Neural crest cell (in vitro differentiated cells): Measurements from ENCODE around the gene SLAMF6. TPM values are rescaled to one million over a fixed set of nuclear protein-coding genes. Genes with fewer than 3 reads are reported as not detected.
"Not testable (repeated sequence)": the region's sequence is repeated elsewhere in the genome, so short reads cannot be mapped to it uniquely, and the experiment has no call there.

Source experiments
- DNase-seq: peaks from one replicate; pipeline ENCODE4 v3.0.0; 2021; ENCODE audit warnings: low read depth, mixed read lengths, low spot score
- H3K27ac Mint-ChIP-seq: one replicate; pipeline ENCODE4 v1.8.0; 2021; ENCODE audit warnings: mild to moderate bottlenecking, mixed read lengths; ENCODE audit not compliant: unreplicated experiment
- H3K27me3 Mint-ChIP-seq: 2 replicates; pipeline ENCODE4 v1.8.0; 2021; ENCODE audit warnings: low read depth, mild to moderate bottlenecking, mixed read lengths
- H3K36me3 Mint-ChIP-seq: 2 replicates; pipeline ENCODE4 v1.8.0; 2021; ENCODE audit warnings: low read depth, mild to moderate bottlenecking, mixed read lengths
- H3K4me1 Mint-ChIP-seq: 2 replicates; pipeline ENCODE4 v1.8.0; 2021; ENCODE audit warnings: mixed read lengths
- H3K4me3 Mint-ChIP-seq: one replicate; pipeline ENCODE4 v1.8.0; 2021; ENCODE audit warnings: mild to moderate bottlenecking, mixed read lengths
- H3K9me3 Mint-ChIP-seq: 2 replicates; pipeline ENCODE4 v1.8.0; 2021; ENCODE audit warnings: mixed read lengths
- total RNA-seq: library from RNA; stranded (reverse); gene quantifications from 2 replicates; pipeline ENCODE4 v1.2.1, GENCODE V29; 2021
- TF ChIP-seq, protein P1 (sequence below): fragments of 200-600 bp; sonication (generic); conservative IDR thresholded peaks from 2 replicates; pipeline ENCODE4 v1.5.0; 2021; ENCODE audit warnings: antibody characterized with exemption, mild to moderate bottlenecking

The SLAMF6 gene
- total RNA-seq, 1 donor from 2014 or later = not detected

DNA sequence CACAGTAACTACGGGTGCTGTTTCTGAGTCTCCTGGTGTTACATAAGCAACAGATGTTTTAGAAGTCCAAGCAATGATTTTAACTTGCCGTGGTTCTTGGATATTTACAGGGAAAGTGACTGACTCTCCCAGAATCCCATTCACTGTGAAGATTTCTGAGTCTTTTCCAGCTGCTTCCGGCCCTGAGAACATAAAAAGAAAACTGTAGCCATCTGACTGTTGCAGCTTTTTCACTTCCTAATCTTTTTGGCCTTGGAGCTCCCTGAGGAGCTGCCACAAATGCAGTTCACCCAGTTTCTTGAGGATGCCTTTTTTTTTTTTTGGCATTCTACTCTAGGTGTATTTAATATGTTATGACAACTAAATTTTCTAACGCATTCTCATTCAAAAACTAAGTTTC lies 42.5 kb upstream of the SLAMF6 start:
- TF ChIP-seq, protein P1, sequence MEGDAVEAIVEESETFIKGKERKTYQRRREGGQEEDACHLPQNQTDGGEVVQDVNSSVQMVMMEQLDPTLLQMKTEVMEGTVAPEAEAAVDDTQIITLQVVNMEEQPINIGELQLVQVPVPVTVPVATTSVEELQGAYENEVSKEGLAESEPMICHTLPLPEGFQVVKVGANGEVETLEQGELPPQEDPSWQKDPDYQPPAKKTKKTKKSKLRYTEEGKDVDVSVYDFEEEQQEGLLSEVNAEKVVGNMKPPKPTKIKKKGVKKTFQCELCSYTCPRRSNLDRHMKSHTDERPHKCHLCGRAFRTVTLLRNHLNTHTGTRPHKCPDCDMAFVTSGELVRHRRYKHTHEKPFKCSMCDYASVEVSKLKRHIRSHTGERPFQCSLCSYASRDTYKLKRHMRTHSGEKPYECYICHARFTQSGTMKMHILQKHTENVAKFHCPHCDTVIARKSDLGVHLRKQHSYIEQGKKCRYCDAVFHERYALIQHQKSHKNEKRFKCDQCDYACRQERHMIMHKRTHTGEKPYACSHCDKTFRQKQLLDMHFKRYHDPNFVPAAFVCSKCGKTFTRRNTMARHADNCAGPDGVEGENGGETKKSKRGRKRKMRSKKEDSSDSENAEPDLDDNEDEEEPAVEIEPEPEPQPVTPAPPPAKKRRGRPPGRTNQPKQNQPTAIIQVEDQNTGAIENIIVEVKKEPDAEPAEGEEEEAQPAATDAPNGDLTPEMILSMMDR = no peak
- H3K27ac Mint-ChIP-seq = no peak overlapping the region
- no peaks in the 10 kb centered on the region for H3K36me3 Mint-ChIP-seq
- peaks cover 6% of the 10 kb centered on the region for H3K27me3 Mint-ChIP-seq
- peaks cover under 1% of the 10 kb centered on the region for H3K9me3 Mint-ChIP-seq
- H3K4me3 Mint-ChIP-seq = no peak overlapping the region
- H3K4me1 Mint-ChIP-seq = no peaks in the 10 kb centered on the region
- DNase-seq = no peak

DNA sequence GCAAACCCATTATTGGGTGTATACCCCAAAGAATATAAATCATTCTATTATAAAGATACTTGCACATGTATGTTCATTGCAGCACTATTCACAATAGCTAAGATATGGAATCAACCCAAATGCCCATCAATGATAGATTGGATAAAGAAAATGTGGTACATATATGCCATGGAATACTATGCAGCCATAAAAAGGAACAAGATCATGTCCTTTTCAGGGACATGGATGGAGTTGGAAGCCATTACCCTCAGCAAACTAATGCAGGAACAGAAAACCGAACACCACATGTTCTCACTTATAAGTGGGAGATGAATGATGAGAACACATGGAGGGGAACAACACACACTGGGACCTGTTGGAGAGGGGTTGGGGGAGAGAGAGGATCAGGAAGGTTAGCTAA lies 40.2 kb upstream of the SLAMF6 start:
- H3K4me3 Mint-ChIP-seq, DNase-seq, H3K4me1 Mint-ChIP-seq, H3K36me3 Mint-ChIP-seq, H3K27ac Mint-ChIP-seq, H3K9me3 Mint-ChIP-seq: not testable (repeated sequence)
- peaks cover 26% of the 10 kb centered on the region for H3K27me3 Mint-ChIP-seq

- not testable (repeated sequence) for H3K4me1 Mint-ChIP-seq, H3K4me3 Mint-ChIP-seq, H3K36me3 Mint-ChIP-seq
Observed at GRCh38 chr1:160562745-160563144, 39.7 kb upstream of the SLAMF6 start.

GRCh38 chr1:160560806-160561205 lies 37.8 kb upstream of the SLAMF6 start:
- no peak overlapping the region for H3K4me3 Mint-ChIP-seq
- peaks cover 30% of the 10 kb centered on the region for H3K27me3 Mint-ChIP-seq
- no peak for DNase-seq
- no peak overlapping the region for H3K27ac Mint-ChIP-seq
- peaks cover 5% of the 10 kb centered on the region for H3K9me3 Mint-ChIP-seq
- TF ChIP-seq, protein P1 = no peak
- H3K36me3 Mint-ChIP-seq = no peaks in the 10 kb centered on the region
- no peaks in the 10 kb centered on the region for H3K4me1 Mint-ChIP-seq

More at GRCh38 chr1:160562745-160563144, 39.7 kb upstream of the SLAMF6 start:
- H3K9me3 Mint-ChIP-seq, DNase-seq, H3K27ac Mint-ChIP-seq: not testable (repeated sequence)
- peaks cover 27% of the 10 kb centered on the region for H3K27me3 Mint-ChIP-seq

DNA sequence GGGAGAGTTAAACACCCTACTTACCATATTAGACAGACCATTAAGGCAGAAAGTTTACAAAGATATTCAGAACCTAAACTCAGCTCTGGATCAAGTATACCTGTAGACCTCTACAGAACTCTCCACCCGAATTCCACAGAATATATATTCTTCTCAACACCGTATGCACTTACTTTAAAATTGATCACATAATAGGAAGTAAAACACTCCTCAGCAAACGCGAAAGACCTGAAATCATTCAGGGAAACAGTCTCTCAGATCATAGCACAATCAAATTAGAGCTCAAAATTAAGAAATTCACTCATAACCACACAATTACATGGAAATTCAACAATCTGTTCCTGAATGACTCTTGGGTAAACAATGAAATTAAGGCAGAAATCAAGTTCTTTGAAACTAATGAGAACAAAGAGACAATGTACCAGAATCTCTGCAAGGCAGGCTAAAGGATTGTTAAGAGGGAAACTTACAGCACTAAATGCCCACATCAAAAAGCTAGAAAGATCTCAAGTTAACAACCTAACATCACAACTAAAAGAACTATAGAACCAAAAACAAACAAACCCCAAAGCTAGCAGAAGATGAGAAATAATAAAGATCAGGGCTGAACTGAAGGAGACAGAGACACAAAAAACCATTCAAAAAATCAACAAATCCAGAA lies 37.1 kb upstream of the SLAMF6 start:
- no peaks in the 10 kb centered on the region for H3K36me3 Mint-ChIP-seq

DNA sequence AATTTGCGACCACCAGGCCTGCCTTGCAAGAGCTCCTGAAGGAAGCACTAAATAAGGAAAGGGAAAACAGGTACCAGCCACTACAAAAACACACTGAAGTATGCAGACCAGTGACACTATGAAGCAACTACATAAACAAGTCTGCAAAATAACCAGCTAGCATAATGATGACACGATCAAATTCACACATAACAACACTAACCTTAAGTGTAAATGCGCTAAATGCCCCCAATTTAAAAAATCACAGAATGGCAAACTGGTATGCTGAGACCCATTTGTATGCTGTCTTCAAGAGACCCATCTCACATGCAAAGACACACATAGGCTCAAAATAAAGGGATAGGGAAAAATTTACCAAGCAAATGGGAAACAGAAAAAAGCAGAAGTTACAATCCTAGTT lies 36.4 kb upstream of the SLAMF6 start:
- DNase-seq, H3K9me3 Mint-ChIP-seq, H3K4me3 Mint-ChIP-seq, H3K4me1 Mint-ChIP-seq, H3K36me3 Mint-ChIP-seq, H3K27ac Mint-ChIP-seq: not testable (repeated sequence)
- H3K27me3 Mint-ChIP-seq = peaks cover 32% of the 10 kb centered on the region

More for the DNA sequence above, 37.1 kb upstream of the SLAMF6 start:
- no peak for DNase-seq
- Mint-ChIP-seq H3K27ac (no peak overlapping the region), H3K4me1 (no peaks in the 10 kb centered on the region), H3K27me3 (peaks cover 32% of the 10 kb centered on the region), H3K4me3 (no peak overlapping the region), H3K9me3 (peaks cover 5% of the 10 kb centered on the region)
- TF ChIP-seq, protein P1 = no peak

- H3K4me3 Mint-ChIP-seq = no peak overlapping the region
- TF ChIP-seq, protein P1 = no peak
- H3K27ac Mint-ChIP-seq = no peak overlapping the region
- H3K36me3 Mint-ChIP-seq = no peaks in the 10 kb centered on the region
- DNase-seq = no peak
- H3K27me3 Mint-ChIP-seq = peaks cover 32% of the 10 kb centered on the region
- H3K9me3 Mint-ChIP-seq = peaks cover 5% of the 10 kb centered on the region
- H3K4me1 Mint-ChIP-seq = no peaks in the 10 kb centered on the region
Observed at GRCh38 chr1:160558660-160559380, 35.8 kb upstream of the SLAMF6 start.
